ENCODE data around the gene PAPOLG.

DNA sequence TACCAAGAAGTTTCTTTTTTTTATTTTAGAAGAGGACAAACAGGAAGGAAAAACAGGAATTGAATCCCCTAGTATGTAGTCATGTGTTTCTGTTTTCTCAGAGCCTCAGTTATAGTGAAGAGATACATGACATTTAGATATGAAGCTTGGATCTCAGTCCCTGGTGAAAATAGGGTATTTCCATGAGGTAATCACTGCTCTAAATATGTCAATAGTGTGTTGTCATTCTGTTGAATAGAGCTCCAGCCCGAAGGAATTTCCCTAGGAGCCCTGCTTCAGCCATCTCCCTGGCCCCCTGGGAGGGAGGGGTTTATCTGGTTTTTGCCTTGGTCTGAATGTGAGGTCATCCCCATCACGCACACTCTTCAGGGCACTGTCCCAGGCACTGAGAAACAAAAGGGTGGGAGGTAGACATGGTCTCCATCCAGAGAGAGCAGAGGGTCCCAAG lies 78.2 kb downstream of the PAPOLG start:
- TF ChIP-seq, protein P1, sequence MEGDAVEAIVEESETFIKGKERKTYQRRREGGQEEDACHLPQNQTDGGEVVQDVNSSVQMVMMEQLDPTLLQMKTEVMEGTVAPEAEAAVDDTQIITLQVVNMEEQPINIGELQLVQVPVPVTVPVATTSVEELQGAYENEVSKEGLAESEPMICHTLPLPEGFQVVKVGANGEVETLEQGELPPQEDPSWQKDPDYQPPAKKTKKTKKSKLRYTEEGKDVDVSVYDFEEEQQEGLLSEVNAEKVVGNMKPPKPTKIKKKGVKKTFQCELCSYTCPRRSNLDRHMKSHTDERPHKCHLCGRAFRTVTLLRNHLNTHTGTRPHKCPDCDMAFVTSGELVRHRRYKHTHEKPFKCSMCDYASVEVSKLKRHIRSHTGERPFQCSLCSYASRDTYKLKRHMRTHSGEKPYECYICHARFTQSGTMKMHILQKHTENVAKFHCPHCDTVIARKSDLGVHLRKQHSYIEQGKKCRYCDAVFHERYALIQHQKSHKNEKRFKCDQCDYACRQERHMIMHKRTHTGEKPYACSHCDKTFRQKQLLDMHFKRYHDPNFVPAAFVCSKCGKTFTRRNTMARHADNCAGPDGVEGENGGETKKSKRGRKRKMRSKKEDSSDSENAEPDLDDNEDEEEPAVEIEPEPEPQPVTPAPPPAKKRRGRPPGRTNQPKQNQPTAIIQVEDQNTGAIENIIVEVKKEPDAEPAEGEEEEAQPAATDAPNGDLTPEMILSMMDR (IDR thresholded peaks at IDR 0.05) = no peak
- TF ChIP-seq ZFX (IDR thresholded peaks at IDR 0.05; ENCODE audit: borderline replicate concordance) = no peak
